HL-60/S4 (cell line): ENCODE data around the gene KDM4B.

Source experiments
- in situ Hi-C: fragments of 300-500 bp; cut with MboI; formaldehyde crosslinking; loops from 2 replicates; pipeline ENCODE4 v1.14.3; 2022; ENCODE audit warnings: low sequenced_read_pairs

The KDM4B gene

GRCh38 chr19:5119297-5119998 lies 150.5 kb downstream of the KDM4B start:
- in situ Hi-C loops, result no loop called here

- in situ Hi-C loops, result no loop called here
These were observed 151.4 kb downstream of the KDM4B start for GRCh38 chr19:5120321-5120720.

DNA sequence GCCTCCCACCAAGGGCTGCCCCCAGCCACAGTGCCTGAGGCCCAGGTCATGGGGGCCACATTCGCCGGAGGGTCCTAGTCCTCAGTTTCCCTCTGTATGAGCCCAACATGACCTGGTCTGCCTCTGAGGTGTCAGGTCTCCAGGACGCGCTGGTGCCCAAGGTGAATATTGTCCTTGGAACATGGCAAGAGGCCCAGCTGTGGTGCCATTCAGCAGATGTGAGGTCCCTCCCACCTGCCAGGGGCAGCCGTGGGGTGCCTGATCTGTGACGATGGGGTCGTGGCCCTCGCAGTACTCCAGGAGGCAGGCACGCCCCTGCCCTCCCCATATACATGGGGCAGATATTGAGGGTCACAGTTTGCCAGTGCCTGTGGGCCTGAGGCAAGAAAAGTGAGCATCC lies 151.9 kb downstream of the KDM4B start:
- in situ Hi-C loops, result no loop called here

DNA sequence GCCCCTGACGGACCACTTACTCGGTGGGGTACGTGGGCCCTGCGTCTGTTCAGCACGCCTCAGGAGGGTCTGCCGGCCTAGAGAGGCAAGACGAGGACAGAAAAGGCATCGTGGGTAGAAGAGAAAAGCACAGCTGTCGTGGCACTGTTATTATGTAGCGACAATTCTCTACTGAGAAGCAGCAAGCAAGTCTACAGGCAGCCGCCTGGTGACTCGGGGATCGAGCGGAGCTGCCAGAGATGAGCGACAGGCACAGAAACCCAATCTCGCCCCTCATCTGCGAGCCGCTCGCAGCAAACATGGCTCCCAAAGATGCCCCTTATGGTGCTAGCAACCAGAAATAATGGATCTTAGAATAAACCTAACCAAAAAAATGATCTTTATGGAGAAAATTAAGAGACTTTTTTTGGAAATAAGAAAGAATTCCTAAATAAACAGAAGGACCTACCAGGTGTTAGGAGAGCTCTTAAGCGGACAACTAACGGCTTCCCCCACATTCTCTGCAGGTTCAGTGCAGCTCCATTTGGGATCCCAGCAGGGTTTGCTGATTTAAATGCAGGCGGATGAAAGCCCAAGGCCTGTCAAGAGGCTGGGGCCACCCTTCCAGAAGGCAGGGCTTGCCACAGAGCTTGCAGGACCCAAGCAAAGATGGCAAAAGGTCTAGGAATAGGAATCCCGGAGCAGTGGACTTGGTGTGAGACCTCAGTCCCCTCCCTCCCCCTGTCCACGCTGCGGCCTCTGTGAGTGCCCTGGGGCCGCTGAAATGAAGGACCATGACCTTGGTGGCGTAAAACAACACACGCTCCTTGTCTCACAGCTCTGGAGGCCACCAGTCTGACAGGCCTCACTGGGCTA lies 152.6 kb downstream of the KDM4B start:
- in situ Hi-C loops, result no loop called here

DNA sequence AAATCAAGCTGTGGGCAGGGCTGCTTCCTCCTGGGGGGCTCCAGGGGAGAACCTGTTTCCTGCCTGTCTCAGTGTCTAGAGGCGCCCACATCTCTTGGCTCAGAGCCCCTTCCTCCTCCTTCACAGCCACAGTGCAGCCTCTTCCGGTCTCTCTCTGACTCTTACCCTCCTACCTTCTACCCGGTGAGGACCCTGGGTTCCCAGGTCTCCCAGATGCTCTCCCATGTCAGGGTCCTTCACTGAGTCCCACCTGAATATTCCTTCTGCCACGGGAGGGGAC lies 153.1 kb downstream of the KDM4B start:
- in situ Hi-C loops, result no loop called here

- in situ Hi-C loops, result no loop called here
These were observed 153.9 kb downstream of the KDM4B start for GRCh38 chr19:5122671-5123409.

DNA sequence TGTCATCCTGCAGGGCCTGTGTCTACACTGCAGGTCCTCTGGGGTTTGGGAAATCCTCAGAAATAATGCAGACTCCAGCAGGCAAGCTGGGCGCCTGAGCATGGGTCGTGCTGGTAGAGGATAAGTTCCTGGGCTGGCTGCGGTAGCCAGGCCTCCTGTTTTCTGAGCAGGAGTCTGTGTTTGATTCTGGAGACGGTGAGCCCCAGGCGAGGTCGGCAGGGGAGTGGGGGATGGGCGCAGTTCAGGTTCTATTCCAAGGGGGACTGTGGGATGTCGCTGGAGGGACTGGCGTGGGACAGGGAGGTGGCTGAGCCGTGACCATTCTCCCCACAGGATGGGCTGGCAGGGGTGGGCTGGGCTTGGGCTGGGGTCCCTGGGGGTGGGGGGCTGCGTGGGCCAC lies 154.7 kb downstream of the KDM4B start:
- in situ Hi-C loops, result no loop called here

- in situ Hi-C loops, result no loop called here
These were observed 155.4 kb downstream of the KDM4B start for GRCh38 chr19:5124111-5124855.

GRCh38 chr19:5125376-5125775 lies 156.5 kb downstream of the KDM4B start:
- in situ Hi-C loops, result no loop called here

- in situ Hi-C loops, result no loop called here
These were observed 157.0 kb downstream of the KDM4B start for GRCh38 chr19:5125797-5126497.

DNA sequence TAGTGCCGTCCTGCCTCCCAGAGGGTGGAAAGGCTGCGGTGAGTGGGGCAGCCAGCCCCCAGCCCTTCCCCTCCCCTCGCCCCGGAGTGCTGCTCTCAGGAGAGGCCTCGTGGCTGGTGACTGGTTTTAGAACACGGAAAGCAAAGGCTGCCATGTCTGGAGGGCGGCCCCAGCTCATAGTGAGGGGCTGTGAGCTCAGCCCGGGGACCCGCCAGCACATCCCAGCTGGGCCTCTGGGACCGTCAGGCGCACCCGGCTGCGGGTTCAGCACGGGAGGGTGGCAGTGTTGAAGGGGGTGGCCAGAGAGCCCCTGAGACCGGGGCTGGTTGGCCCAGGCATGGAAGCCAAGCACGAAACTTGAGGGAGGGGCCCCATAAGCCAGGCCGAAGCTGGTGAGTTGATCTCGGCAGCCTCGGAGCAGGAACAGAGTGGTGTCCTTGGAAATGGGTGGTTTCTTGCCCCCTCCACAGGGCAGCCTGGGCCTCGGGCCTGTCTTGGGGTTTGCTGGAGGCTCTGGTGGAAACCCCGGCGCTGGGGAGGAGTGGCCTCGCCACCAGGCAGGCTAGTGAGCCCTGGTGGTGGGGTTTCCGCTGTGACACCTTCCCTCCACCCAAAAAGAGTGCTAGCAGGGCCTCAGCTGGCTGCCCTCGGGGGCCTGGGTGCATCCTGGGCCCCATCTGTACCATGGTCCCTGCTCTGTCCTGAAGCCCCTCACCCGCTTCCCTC lies 157.7 kb downstream of the KDM4B start:
- in situ Hi-C loops, result no loop called here

GRCh38 chr19:5127717-5128116 lies 158.8 kb downstream of the KDM4B start:
- in situ Hi-C loops, result no loop called here

GRCh38 chr19:5128251-5128935 lies 159.5 kb downstream of the KDM4B start:
- in situ Hi-C loops, result no loop called here

- in situ Hi-C loops, result no loop called here
These were observed 160.1 kb downstream of the KDM4B start for GRCh38 chr19:5128936-5129389.

DNA sequence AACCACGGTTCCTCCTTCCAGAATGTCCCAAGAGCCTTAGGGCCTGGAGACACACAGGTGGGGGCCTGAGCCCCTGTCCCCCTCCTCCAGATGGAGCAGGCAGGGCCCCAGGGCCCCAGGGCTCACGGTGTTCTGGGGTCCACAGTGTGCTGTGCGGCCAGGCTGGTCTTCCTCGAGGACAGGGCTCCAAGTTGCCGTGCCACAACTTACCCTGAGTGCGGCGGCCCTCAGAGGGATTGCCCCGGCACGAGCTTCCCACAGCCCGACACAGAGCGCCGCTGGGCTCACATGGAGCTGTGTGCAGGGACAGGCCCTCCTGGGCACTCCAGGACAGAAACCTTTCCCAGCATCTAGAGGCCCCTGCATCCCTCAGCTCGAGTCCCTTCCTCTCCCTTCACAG lies 160.8 kb downstream of the KDM4B start:
- in situ Hi-C loops, result no loop called here

- in situ Hi-C loops, result no loop called here
These were observed 161.6 kb downstream of the KDM4B start for GRCh38 chr19:5130371-5131030.

GRCh38 chr19:5131031-5131505 lies 162.2 kb downstream of the KDM4B start:
- in situ Hi-C loops, result no loop called here

DNA sequence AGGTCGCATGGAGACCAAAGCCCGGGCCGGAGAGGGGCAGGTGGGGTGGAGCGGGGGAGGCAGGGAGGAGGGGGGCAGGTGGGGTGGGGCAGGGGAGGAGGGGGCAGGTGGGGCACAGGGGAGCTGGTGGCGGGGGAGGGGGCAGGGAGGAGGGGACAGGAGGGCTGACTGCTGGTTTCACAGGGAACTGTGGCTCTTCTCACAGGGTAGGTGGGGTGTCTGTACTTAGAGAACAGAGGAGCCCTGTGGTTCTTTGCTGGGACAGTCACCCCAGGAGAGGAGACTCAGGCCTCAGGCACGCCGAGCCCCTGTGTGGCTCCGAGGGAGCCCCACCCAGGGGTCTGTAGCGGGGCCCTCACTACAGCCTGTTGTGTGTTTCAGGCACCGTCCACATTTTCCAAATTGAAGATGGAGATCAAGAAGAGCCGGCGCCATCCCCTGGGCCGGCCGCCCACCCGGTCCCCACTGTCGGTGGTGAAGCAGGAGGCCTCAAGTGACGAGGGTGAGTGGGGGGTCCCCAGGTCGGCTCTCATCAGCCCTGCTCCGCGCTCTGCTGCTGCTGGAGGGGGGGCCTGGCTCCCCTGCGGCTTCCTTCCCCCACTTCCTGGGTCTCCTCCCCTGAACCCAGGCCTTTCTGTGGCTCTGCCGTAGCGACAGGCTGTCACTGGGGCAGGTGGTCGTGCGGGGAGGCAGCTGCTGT lies 162.7 kb downstream of the KDM4B start:
- in situ Hi-C loops, result no loop called here
